H1 (cell line): ENCODE results near the gene APBB1. TPM values are rescaled to one million over a fixed set of nuclear protein-coding genes. Genes with fewer than 3 reads are reported as not detected.

ENCODE experiments used
- CTCF ChIA-PET: fragments of 300-600 bp; sonication (Branson Sonifier 250); formaldehyde crosslinking; loops from one replicate; lab custom pipeline; 2021; ENCODE audit not compliant: partially characterized antibody; lab: Charles Lee
- POLR2A ChIA-PET: fragments of 300-600 bp; sonication (Branson Sonifier 250); formaldehyde crosslinking; loops from one replicate; lab custom pipeline; 2021; ENCODE audit warnings: inconsistent platforms; ENCODE audit not compliant: partially characterized antibody; lab: Charles Lee
- DNase-seq, 2 experiments: peaks; one replicate each; pipeline versions ENCODE4 v3.0.0 to v3.0.0-alpha.2; 2010 to 2022; ENCODE audit warnings: low spot score in 2 of 2, low read depth in 1 of 2, mixed read lengths in 1 of 2
- FAIRE-seq: peaks from 2 replicates; lab custom pipeline; 2011; peaks lifted over from hg19 to GRCh38; lab: Jason Lieb, UNC
- H2AFZ ChIP-seq: 2 replicates; pipeline ENCODE4 v1.8.1; 2012; ENCODE audit warnings: low read length, inconsistent platforms
- H2AK5ac ChIP-seq: 2 replicates; pipeline ENCODE4 v1.6.1; 2013; ENCODE audit warnings: low read depth, low read length
- H2BK120ac ChIP-seq: replicated peaks from 2 replicates; pipeline ENCODE3; 2013; ENCODE audit warnings: low read depth, low read length, inconsistent platforms
- H2BK12ac ChIP-seq: 2 replicates; pipeline ENCODE4 v1.6.1; 2013; ENCODE audit warnings: low read depth, low read length
- H2BK15ac ChIP-seq: 2 replicates; pipeline ENCODE4 v1.6.1; 2013; ENCODE audit warnings: low read length
- H2BK20ac ChIP-seq: 2 replicates; pipeline ENCODE4 v1.6.1; 2013; ENCODE audit warnings: low read length
- H2BK5ac ChIP-seq: 2 replicates; pipeline ENCODE4 v1.6.1; 2013; ENCODE audit warnings: low read depth, low read length
- H3K14ac ChIP-seq: 2 replicates; pipeline ENCODE4 v1.6.1; 2013; ENCODE audit warnings: inconsistent platforms; ENCODE audit not compliant: insufficient read length
- H3K18ac ChIP-seq: 2 replicates; pipeline ENCODE4 v1.6.1; 2013; ENCODE audit warnings: low read length; ENCODE audit errors: extremely low read depth
- H3K23ac ChIP-seq: 2 replicates; pipeline ENCODE4 v1.6.1; 2013; ENCODE audit warnings: inconsistent platforms; ENCODE audit not compliant: insufficient read length
- H3K23me2 ChIP-seq: 2 replicates; pipeline ENCODE4 v1.6.1; 2013; ENCODE audit warnings: low read depth, low read length
- H3K27ac ChIP-seq: 2 replicates; pipeline ENCODE4 v1.6.1; 2011; ENCODE audit warnings: low read depth, low read length, inconsistent platforms
- H3K27me3 ChIP-seq, 4 experiments: replicated peaks in 1 of 4; 1 replicate in 1 of 4; 2 replicates in 3 of 4; pipeline versions ENCODE4 v1.6.1 to v1.8.1; 2011 to 2013; ENCODE audit warnings: low read length in 3 of 4, mild to moderate bottlenecking in 3 of 4, inconsistent platforms in 2 of 4, mixed read lengths in 2 of 4, moderate library complexity in 1 of 4; ENCODE audit not compliant: control insufficient read depth in 3 of 4, insufficient read depth in 3 of 4; ENCODE audit errors: extremely low read depth in 1 of 4
- H3K36me3 ChIP-seq, 4 experiments: 2 replicates each; pipeline versions ENCODE4 v1.6.1 to v1.8.1; 2011 to 2013; ENCODE audit warnings: mild to moderate bottlenecking in 4 of 4, low read length in 3 of 4, moderate library complexity in 2 of 4, control low read depth in 1 of 4, inconsistent platforms in 1 of 4; ENCODE audit not compliant: insufficient read depth in 4 of 4, control insufficient read depth in 2 of 4
- H3K4ac ChIP-seq: replicated peaks from 2 replicates; pipeline ENCODE3; 2013; ENCODE audit warnings: low read length, low read depth, mixed read lengths, inconsistent platforms; ENCODE audit not compliant: insufficient read length
- H3K4me1 ChIP-seq, 4 experiments: replicated peaks in 1 of 4; 1 replicate in 1 of 4; 2 replicates in 3 of 4; pipeline versions ENCODE4 v1.6.1 to v1.8.1; 2011 to 2013; ENCODE audit warnings: low read length in 3 of 4, inconsistent platforms in 2 of 4, mixed read lengths in 1 of 4; ENCODE audit not compliant: insufficient read depth in 4 of 4, control insufficient read depth in 3 of 4
- H3K4me2 ChIP-seq, 2 experiments: 2 replicates each; pipeline versions ENCODE4 v1.6.1 to v1.8.1; 2011 to 2013; ENCODE audit warnings: low read depth in 2 of 2, low read length in 2 of 2, control low read depth in 1 of 2, inconsistent platforms in 1 of 2, mild to moderate bottlenecking in 1 of 2; ENCODE audit not compliant: insufficient read depth in 1 of 2
- H3K4me3 ChIP-seq, 4 experiments: fragments of 200-600, 300-600 bp in 1 of 4; sonication (generic), shearing (Covaris generic), sonication (Bioruptor Twin) in 1 of 4; 2 replicates each; pipeline versions ENCODE4 v1.5.1 to v1.8.1; 2011 to 2016; ENCODE audit warnings: low read length in 4 of 4, low read depth in 3 of 4, control low read depth in 2 of 4, inconsistent platforms in 2 of 4, mild to moderate bottlenecking in 2 of 4, mixed read lengths in 1 of 4, moderate library complexity in 1 of 4; ENCODE audit not compliant: insufficient read depth in 2 of 4; ENCODE audit errors: extremely low read depth in 1 of 4
- H3K56ac ChIP-seq: replicated peaks from 2 replicates; pipeline ENCODE3; 2013; ENCODE audit warnings: low read depth, mild to moderate bottlenecking, mixed read lengths, low read length, inconsistent platforms; ENCODE audit not compliant: insufficient read length
- H3K79me1 ChIP-seq: 2 replicates; pipeline ENCODE4 v1.6.1; 2013; ENCODE audit warnings: low read depth, low read length, control low read depth
- H3K79me2 ChIP-seq, 2 experiments: 2 replicates each; pipeline versions ENCODE4 v1.6.1 to v1.8.1; 2012 to 2013; ENCODE audit warnings: low read length in 2 of 2, mild to moderate bottlenecking in 2 of 2, inconsistent platforms in 1 of 2; ENCODE audit not compliant: insufficient read depth in 2 of 2, control insufficient read depth in 1 of 2
- H3K9ac ChIP-seq, 4 experiments: replicated peaks in 1 of 4; 1 replicate in 1 of 4; 2 replicates in 3 of 4; pipeline versions ENCODE4 v1.6.1 to v1.8.1; 2011 to 2013; ENCODE audit warnings: low read depth in 3 of 4, low read length in 3 of 4, control low read depth in 2 of 4, mild to moderate bottlenecking in 2 of 4, moderate library complexity in 2 of 4, inconsistent platforms in 1 of 4; ENCODE audit errors: extremely low read depth in 1 of 4
- H3K9me3 ChIP-seq, 2 experiments: 2 replicates each; pipeline versions ENCODE4 v1.6.1 to v1.8.1; 2012 to 2013; ENCODE audit warnings: mild to moderate bottlenecking in 2 of 2, moderate library complexity in 2 of 2, control low read depth in 1 of 2, inconsistent platforms in 1 of 2, low read depth in 1 of 2, low read length in 1 of 2, mixed read lengths in 1 of 2; ENCODE audit not compliant: insufficient read depth in 2 of 2
- H4K20me1 ChIP-seq, 2 experiments: replicated peaks in 1 of 2; 2 replicates each; pipeline versions ENCODE3 to v1.8.1; 2011 to 2013; ENCODE audit warnings: inconsistent platforms in 2 of 2, low read length in 2 of 2, mild to moderate bottlenecking in 1 of 2; ENCODE audit not compliant: insufficient read depth in 2 of 2, control insufficient read depth in 1 of 2
- H4K5ac ChIP-seq: 2 replicates; pipeline ENCODE4 v1.6.1; 2013; ENCODE audit warnings: low read length, low read depth, mixed read lengths, inconsistent platforms; ENCODE audit not compliant: insufficient read length
- H4K8ac ChIP-seq: 2 replicates; pipeline ENCODE4 v1.8.0; 2013; ENCODE audit warnings: mild to moderate bottlenecking, moderate library complexity, low read length, inconsistent platforms; ENCODE audit not compliant: insufficient read depth; ENCODE audit errors: extremely low read depth
- H4K91ac ChIP-seq: replicated peaks from 2 replicates; pipeline ENCODE3; 2013; ENCODE audit warnings: low read length, mixed read lengths, inconsistent platforms; ENCODE audit not compliant: insufficient read length
- CHD1 ChIP-seq: IDR thresholded peaks from 2 replicates; pipeline ENCODE4 v1.6.1; 2012; ENCODE audit warnings: low read depth, low read length, improper control_type of control experiment
- CHD2 ChIP-seq: IDR thresholded peaks from 2 replicates; pipeline ENCODE4 v1.6.1; 2012; ENCODE audit warnings: low read length, improper control_type of control experiment
- EP300 ChIP-seq, 2 experiments: IDR thresholded peaks; 1 replicate in 1 of 2; 2 replicates in 1 of 2; pipeline ENCODE4 v1.6.1; 2011 to 2012; ENCODE audit warnings: low read depth in 2 of 2, low read length in 2 of 2, mild to moderate bottlenecking in 2 of 2, borderline replicate concordance in 1 of 2, inconsistent platforms in 1 of 2, moderate library complexity in 1 of 2
- GABPA ChIP-seq: IDR thresholded peaks from 2 replicates; pipeline ENCODE4 v1.6.1; 2011; ENCODE audit warnings: mild to moderate bottlenecking, low read length, moderate library complexity, borderline replicate concordance; ENCODE audit not compliant: insufficient read depth
- GTF2F1 ChIP-seq: IDR thresholded peaks from 2 replicates; pipeline ENCODE4 v1.6.1; 2012; ENCODE audit warnings: low read depth, low read length, improper control_type of control experiment, borderline replicate concordance
- KDM1A ChIP-seq: fragments of 200-600, 300-600 bp; sonication (generic); IDR thresholded peaks from 2 replicates; pipeline ENCODE4 v1.7.1; 2016; ENCODE audit warnings: mild to moderate bottlenecking, low read length, borderline replicate concordance
- POLR2AphosphoS5 ChIP-seq: IDR thresholded peaks from 2 replicates; pipeline ENCODE4 v1.6.1; 2011; ENCODE audit warnings: low read depth, low read length
- RFX5 ChIP-seq: IDR thresholded peaks from 2 replicates; pipeline ENCODE4 v1.6.1; 2011; ENCODE audit warnings: low read depth, low read length, improper control_type of control experiment, borderline replicate concordance
- RNF2 ChIP-seq: fragments of 200-900, 300-1000 bp; sonication (generic); IDR thresholded peaks from 2 replicates; pipeline ENCODE4 v1.7.1; 2016; ENCODE audit warnings: borderline replicate concordance, low read depth, mild to moderate bottlenecking, antibody characterized with exemption, low read length; ENCODE audit not compliant: poor library complexity, severe bottlenecking; ENCODE audit errors: missing control alignments
- SIN3A ChIP-seq, 2 experiments: IDR thresholded peaks in 1 of 2; conservative IDR thresholded peaks in 1 of 2; 2 replicates each; pipeline ENCODE4 v1.6.1; 2011 to 2012; ENCODE audit warnings: low read length in 2 of 2, improper control_type of control experiment in 1 of 2, low read depth in 1 of 2, mild to moderate bottlenecking in 1 of 2
- WGBS, 2 experiments: shearing (Covaris generic) in 1 of 2; methylation state at CpG; one replicate each; pipeline versions ENCODE4 v1.1.6 to v1.1.7; 2013 to 2015; ENCODE audit warnings: low lambda C conversion rate in 2 of 2, mixed read lengths in 2 of 2, inconsistent platforms in 1 of 2, low coverage in 1 of 2, missing lambda C conversion rate in 1 of 2; ENCODE audit not compliant: insufficient replicate concordance in 2 of 2, insufficient coverage in 1 of 2, insufficient read length in 1 of 2; ENCODE audit errors: extremely low coverage in 1 of 2, missing lambda C conversion rate in 1 of 2; 5-methylcytosine and 5-hydroxymethylcytosine counted together
- polyA plus RNA-seq, 7 experiments: library from polyadenylated mRNA; depleted of rRNA in 3 of 7; stranded (reverse) in 5 of 7; unstranded in 2 of 7; fragments of >200 nt in 5 of 7; fragments of 200-250 nt in 2 of 7; gene quantifications; 1 replicate in 5 of 7; 2 replicates in 1 of 7; 4 replicates in 1 of 7; pipeline versions ENCODE4 v1.2.1 to v1.2.3, GENCODE V29; 2011 to 2013; ENCODE audit warnings: missing spikeins in 2 of 7, mixed read lengths in 2 of 7
- total RNA-seq: library from RNA; stranded (reverse); fragmentation: NEBNext Ultra II Directional; extraction: Animal tissue kit (Norgen Biotek cat#: 25700); gene quantifications from 2 replicates; pipeline ENCODE4 v1.2.1, GENCODE V29; 2021

The APBB1 gene
- total and polyA plus RNA-seq, 2 of the 8 experiments (the other 6 are each of a cell fraction or from before 2014, with no cell fraction given) = 23.9 to 33.1 TPM

- no peak overlapping the region; the same call in 1 of the 2 replicates for H3K18ac ChIP-seq
- WGBS, 2 experiments = 71% methylated on average over 14 of the region's 16 CpGs; no CpG with 5 or more reads in 1 of the 2 experiments
- no peak overlapping the region for H2AK5ac ChIP-seq
- H3K4me3 ChIP-seq = peak overlapping the region in 2 of 4 experiments; percentile 10 to 23; a peak in 3 of 8 replicates
- H4K91ac ChIP-seq = peak overlapping the region; percentile 80
- H3K23me2 ChIP-seq = no peaks in the 10 kb centered on the region
- no peak overlapping the region for H3K14ac ChIP-seq
- peak overlapping the region; percentile 18 for H4K8ac ChIP-seq
- no peaks in the 10 kb centered on the region for H3K9me3 ChIP-seq
- ChIA-PET CTCF (interaction anchor here (0.6 to 9.5 kb wide), 13 partner anchors 12 to 1225 kb away, joined by 3 to 79 read pairs (median 6); partner anchors contain the start of genes HPX and SMPD1), POLR2A (interaction anchor here (0.6 to 3.0 kb wide), 4 partner anchors 14 to 76 kb away, joined by 3 to 10 read pairs (median 5); partner anchors contain the start of gene APBB1)
- H2BK20ac ChIP-seq = no peak overlapping the region
- H3K9ac ChIP-seq = no peak overlapping the region; a peak in 1 of 7 replicates
- FAIRE-seq (no peak), DNase-seq (no peak)
- H3K4me1 ChIP-seq = peaks cover 8 to 15% (median 10%) of the 10 kb centered on the region in 4 experiments
- no peak for TF ChIP-seq GABPA
- no peak for TF ChIP-seq GTF2F1
- TF ChIP-seq RFX5 = no peak
- TF ChIP-seq KDM1A = no peak
- no peak for TF ChIP-seq EP300 (IDR thresholded peaks at IDR 0.05; ENCODE audit: borderline replicate concordance in 1 of 2, low read depth in 2 of 2, low read length in 2 of 2)
- no peak for TF ChIP-seq POLR2AphosphoS5
- no peak for TF ChIP-seq CHD1
- TF ChIP-seq SIN3A (conservative IDR thresholded peaks at IDR 0.05 in 1 of 2, IDR thresholded peaks at IDR 0.05 in 1 of 2; ENCODE audit: low read depth in 1 of 2, low read length in 2 of 2) = no peak
- TF ChIP-seq RNF2 = no peak
- TF ChIP-seq CHD2 = no peak
- no peak overlapping the region for H3K23ac ChIP-seq
- H3K4ac ChIP-seq = no peak overlapping the region
- H2BK12ac ChIP-seq = no peak overlapping the region
- H2BK5ac ChIP-seq = no peak overlapping the region; the same call in 1 of the 2 replicates
- no peak overlapping the region for H2BK120ac ChIP-seq
- peaks cover 0 to 2% (median 0%) of the 10 kb centered on the region in 4 experiments; a peak in 1 of 8 replicates for H3K36me3 ChIP-seq
- H3K56ac ChIP-seq = no peak overlapping the region
- H2AFZ ChIP-seq = no peak overlapping the region
- H3K79me1 ChIP-seq = no peaks in the 10 kb centered on the region
- H2BK15ac ChIP-seq = no peak overlapping the region
- H3K4me2 ChIP-seq = peak overlapping the region; percentile 19 to 51
- no peaks in the 10 kb centered on the region for H3K79me2 ChIP-seq
- no peak overlapping the region for H4K5ac ChIP-seq
- H3K27ac ChIP-seq = peak overlapping the region; percentile 28; the same call in 1 of the 2 replicates
- peaks cover 2 to 14% of the 10 kb centered on the region in 2 experiments for H4K20me1 ChIP-seq
- H3K27me3 ChIP-seq = no peaks in the 10 kb centered on the region
Measured at GRCh38 chr11:6404342-6405051, 14.4 kb downstream of the APBB1 start.
